Neural cell (in vitro differentiated cells): ENCODE results near the gene EXOC2. TPM values are rescaled to one million over a fixed set of nuclear protein-coding genes. Genes with fewer than 3 reads are reported as not detected.

Experiments
- H2AFZ ChIP-seq: fragments of 200-600, 300-800 bp; sonication (generic), shearing (Covaris generic); 2 replicates; pipeline ENCODE4 v1.6.0; 2014; ENCODE audit warnings: low read depth, mild to moderate bottlenecking, antibody characterized with exemption, low read length, moderate library complexity
- H3F3A ChIP-seq: fragments of 200-600 bp; shearing (Covaris generic); 2 replicates; pipeline ENCODE4 v1.6.1; 2016; ENCODE audit warnings: mild to moderate bottlenecking, moderate library complexity, mixed read lengths, antibody characterized with exemption, low read length; ENCODE audit not compliant: insufficient read depth, poor library complexity, severe bottlenecking
- H3K27ac ChIP-seq: fragments of 200-600, 300-800 bp; sonication (generic), shearing (Covaris generic); 2 replicates; pipeline ENCODE4 v1.5.1; 2014; ENCODE audit warnings: mild to moderate bottlenecking, low read length, moderate library complexity
- H3K27me3 ChIP-seq: fragments of 300-800, 200-600 bp; sonication (generic), shearing (Covaris generic); 2 replicates; pipeline ENCODE4 v1.6.0; 2014; ENCODE audit warnings: mild to moderate bottlenecking, low read depth, low read length, moderate library complexity; ENCODE audit not compliant: insufficient read depth
- H3K36me3 ChIP-seq: fragments of 300-800, 200-600 bp; sonication (generic), shearing (Covaris generic); 2 replicates; pipeline ENCODE4 v1.5.1; 2014; ENCODE audit warnings: mild to moderate bottlenecking, antibody characterized with exemption, low read length, moderate library complexity; ENCODE audit not compliant: insufficient read depth
- H3K4me2 ChIP-seq: fragments of 300-800, 200-600 bp; sonication (generic), shearing (Covaris generic); 2 replicates; pipeline ENCODE4 v1.6.0; 2014; ENCODE audit warnings: mild to moderate bottlenecking, low read length
- H3K4me3 ChIP-seq: fragments of 300-800, 200-600 bp; sonication (generic), shearing (Covaris generic); 2 replicates; pipeline ENCODE4 v1.5.1; 2014; ENCODE audit warnings: mild to moderate bottlenecking, low read length, moderate library complexity
- H3K79me2 ChIP-seq: fragments of 200-600 bp; shearing (Covaris generic); replicated peaks from 2 replicates; pipeline ENCODE4 v1.6.0; 2014; ENCODE audit warnings: mild to moderate bottlenecking, low read length, moderate library complexity; ENCODE audit not compliant: insufficient read depth
- H3K9ac ChIP-seq: fragments of 300-800, 200-600 bp; sonication (generic), shearing (Covaris generic); 2 replicates; pipeline ENCODE4 v1.6.1; 2016; ENCODE audit warnings: mild to moderate bottlenecking, low read length, mixed read lengths
- H3K9me2 ChIP-seq: fragments of 200-600 bp; shearing (Covaris generic); 2 replicates; pipeline ENCODE4 v1.6.1; 2016; ENCODE audit warnings: mild to moderate bottlenecking, low read length, mixed read lengths; ENCODE audit not compliant: insufficient read depth
- H3K9me3 ChIP-seq: fragments of 200-600, 300-800 bp; sonication (generic), shearing (Covaris generic); 2 replicates; pipeline ENCODE4 v1.6.1; 2016; ENCODE audit warnings: mild to moderate bottlenecking, mixed run types, low read length, moderate library complexity, mixed read lengths
- H4K20me1 ChIP-seq: fragments of 200-600 bp; shearing (Covaris generic); 2 replicates; pipeline ENCODE4 v1.6.1; 2016; ENCODE audit warnings: mild to moderate bottlenecking, mixed run types; ENCODE audit not compliant: insufficient read depth
- EP300 ChIP-seq: fragments of 450-650 bp; conservative IDR thresholded peaks from 2 replicates; pipeline ENCODE4 v1.6.1; 2014; ENCODE audit warnings: antibody characterized with exemption, mild to moderate bottlenecking, moderate library complexity; ENCODE audit not compliant: poor library complexity, severe bottlenecking
- EZH2 ChIP-seq: fragments of 200-600, 300-800 bp; shearing (Covaris generic), sonication (generic); IDR thresholded peaks from 2 replicates; pipeline ENCODE4 v1.6.1; 2014; ENCODE audit warnings: antibody characterized with exemption, low read length, borderline replicate concordance, mild to moderate bottlenecking; ENCODE audit not compliant: insufficient read depth, poor library complexity, severe bottlenecking
- MXI1 ChIP-seq: fragments of 450-650 bp; conservative IDR thresholded peaks from 2 replicates; pipeline ENCODE4 v1.6.1; 2014; ENCODE audit warnings: antibody characterized with exemption, mild to moderate bottlenecking; ENCODE audit not compliant: poor library complexity, severe bottlenecking
- POLR2AphosphoS5 ChIP-seq: IDR thresholded peaks from 2 replicates; pipeline ENCODE4 v1.6.1; 2012
- RAD21 ChIP-seq: fragments of 450-650 bp; conservative IDR thresholded peaks from 2 replicates; pipeline ENCODE4 v1.6.1; 2014; ENCODE audit warnings: antibody characterized with exemption, mild to moderate bottlenecking, moderate library complexity
- SMC3 ChIP-seq: fragments of 450-650 bp; conservative IDR thresholded peaks from 2 replicates; pipeline ENCODE4 v1.6.1; 2014; ENCODE audit warnings: antibody characterized with exemption, mild to moderate bottlenecking, moderate library complexity; ENCODE audit not compliant: poor library complexity
- TAF1 ChIP-seq: IDR thresholded peaks from 2 replicates; pipeline ENCODE4 v1.6.1; 2012; ENCODE audit warnings: low read depth
- polyA plus RNA-seq: library from polyadenylated mRNA; depleted of rRNA; stranded (reverse); fragments of >200 nt; gene quantifications from 2 replicates; pipeline ENCODE4 v1.2.3, GENCODE V29; 2014
- TF ChIP-seq, protein P1 (sequence below): fragments of 450-650 bp; IDR thresholded peaks from 2 replicates; pipeline ENCODE4 v1.5.1; 2014; ENCODE audit warnings: antibody characterized with exemption, mild to moderate bottlenecking, moderate library complexity; ENCODE audit not compliant: poor library complexity, severe bottlenecking
- TF ChIP-seq, protein P2 (sequence below): IDR thresholded peaks from 2 replicates; pipeline ENCODE4 v1.6.1; 2012; ENCODE audit warnings: borderline replicate concordance

Gene EXOC2
- polyA plus RNA-seq, 1 donor from 2014 or later = 38.6 TPM

DNA sequence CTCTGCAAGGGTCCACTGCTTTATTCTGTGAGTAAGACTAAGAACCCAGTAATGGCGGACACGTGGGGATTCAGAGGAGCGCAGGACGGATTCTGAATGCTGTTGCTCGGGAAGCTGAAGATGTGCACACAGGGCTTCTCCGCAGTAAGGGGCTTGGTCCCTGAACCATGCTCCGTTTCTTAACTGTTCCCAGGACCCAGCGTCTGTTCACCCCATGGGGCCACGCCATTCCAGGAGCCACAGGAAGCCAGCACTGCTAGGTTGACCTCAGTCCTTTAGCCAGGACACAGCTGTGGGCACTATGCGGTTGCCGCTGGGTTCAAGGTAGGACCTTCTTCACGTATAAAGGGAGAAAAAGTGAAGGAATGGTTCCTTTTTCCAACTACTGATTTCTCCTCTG, 241.6 kb downstream of the EXOC2 start:
- H3F3A ChIP-seq = no peaks in the 10 kb centered on the region
- TF ChIP-seq EP300 (no peak), RAD21 (no peak), MXI1 (no peak), SMC3 (no peak), EZH2 (no peak)
- TF ChIP-seq, protein P1, sequence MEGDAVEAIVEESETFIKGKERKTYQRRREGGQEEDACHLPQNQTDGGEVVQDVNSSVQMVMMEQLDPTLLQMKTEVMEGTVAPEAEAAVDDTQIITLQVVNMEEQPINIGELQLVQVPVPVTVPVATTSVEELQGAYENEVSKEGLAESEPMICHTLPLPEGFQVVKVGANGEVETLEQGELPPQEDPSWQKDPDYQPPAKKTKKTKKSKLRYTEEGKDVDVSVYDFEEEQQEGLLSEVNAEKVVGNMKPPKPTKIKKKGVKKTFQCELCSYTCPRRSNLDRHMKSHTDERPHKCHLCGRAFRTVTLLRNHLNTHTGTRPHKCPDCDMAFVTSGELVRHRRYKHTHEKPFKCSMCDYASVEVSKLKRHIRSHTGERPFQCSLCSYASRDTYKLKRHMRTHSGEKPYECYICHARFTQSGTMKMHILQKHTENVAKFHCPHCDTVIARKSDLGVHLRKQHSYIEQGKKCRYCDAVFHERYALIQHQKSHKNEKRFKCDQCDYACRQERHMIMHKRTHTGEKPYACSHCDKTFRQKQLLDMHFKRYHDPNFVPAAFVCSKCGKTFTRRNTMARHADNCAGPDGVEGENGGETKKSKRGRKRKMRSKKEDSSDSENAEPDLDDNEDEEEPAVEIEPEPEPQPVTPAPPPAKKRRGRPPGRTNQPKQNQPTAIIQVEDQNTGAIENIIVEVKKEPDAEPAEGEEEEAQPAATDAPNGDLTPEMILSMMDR = no peak

DNA sequence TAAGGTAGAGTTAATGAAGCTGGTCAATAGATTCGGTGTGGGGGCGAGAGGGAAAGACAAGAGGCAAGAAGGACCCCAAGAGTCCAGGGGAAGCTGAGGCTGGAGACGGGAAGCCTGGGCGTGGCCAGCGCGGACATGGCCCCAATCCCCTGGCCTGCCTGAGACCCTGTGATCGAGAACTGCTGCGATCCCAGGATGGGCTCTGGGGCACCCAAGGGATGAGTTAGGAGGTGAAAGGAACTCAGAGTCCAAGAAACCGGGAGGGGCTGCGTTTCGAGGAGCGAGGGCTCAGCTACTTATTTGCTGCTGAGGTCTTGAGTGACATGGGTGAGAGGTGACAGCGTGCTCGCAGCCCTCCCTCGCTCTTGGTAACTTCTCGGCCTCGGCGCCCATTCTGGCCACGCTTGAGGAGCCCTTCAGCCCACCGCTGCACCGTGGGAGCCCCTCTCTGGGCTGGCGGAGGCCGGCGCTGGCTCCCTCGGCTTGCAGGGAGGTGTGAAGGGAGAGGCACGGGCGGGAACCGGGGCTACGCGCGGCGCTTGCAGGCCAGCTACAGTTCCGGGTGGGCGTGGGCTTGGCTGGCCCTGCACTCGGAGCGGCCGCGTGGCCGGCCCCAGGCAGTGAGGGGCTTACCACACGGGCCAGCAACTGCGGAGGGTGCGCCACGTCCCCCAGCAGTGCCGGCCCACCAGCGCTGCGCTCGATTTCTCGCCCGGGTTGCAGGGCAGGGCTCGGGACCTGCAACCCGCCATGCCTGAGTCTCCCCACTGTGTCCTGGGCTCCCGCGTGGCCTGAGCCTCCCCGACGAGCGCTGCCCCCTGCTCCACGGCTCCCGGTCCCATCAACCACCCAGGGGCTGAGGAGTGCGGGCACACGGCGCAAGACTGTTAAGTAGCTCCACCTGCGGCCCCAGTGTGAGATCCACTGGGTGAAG, 243.2 kb downstream of the EXOC2 start:
- Histone ChIP-seq H2AFZ (no peak overlapping the region), H4K20me1 (no peaks in the 10 kb centered on the region), H3K9me3 (no peaks in the 10 kb centered on the region)

More for the DNA sequence above, 241.6 kb downstream of the EXOC2 start:
- Histone ChIP-seq H3K36me3 (no peaks in the 10 kb centered on the region), H3K4me3 (no peak overlapping the region), H2AFZ (no peak overlapping the region), H3K9ac (no peak overlapping the region), H3K4me2 (no peak overlapping the region), H3K79me2 (no peaks in the 10 kb centered on the region), H3K27ac (no peak overlapping the region), H3K9me2 (no peaks in the 10 kb centered on the region), H3K27me3 (no peaks in the 10 kb centered on the region), H4K20me1 (no peaks in the 10 kb centered on the region), H3K9me3 (no peaks in the 10 kb centered on the region)

More for the DNA sequence above, 243.2 kb downstream of the EXOC2 start:
- H3K27ac ChIP-seq = no peak overlapping the region
- H3K4me3 ChIP-seq = no peak overlapping the region
- H3K27me3 ChIP-seq = no peaks in the 10 kb centered on the region
- H3K9me2 ChIP-seq = no peaks in the 10 kb centered on the region
- no peak for TF ChIP-seq TAF1
- no peak for TF ChIP-seq EZH2
- TF ChIP-seq RAD21 = no peak
- TF ChIP-seq EP300 = no peak
- TF ChIP-seq, protein P1 = no peak
- TF ChIP-seq, protein P2, sequence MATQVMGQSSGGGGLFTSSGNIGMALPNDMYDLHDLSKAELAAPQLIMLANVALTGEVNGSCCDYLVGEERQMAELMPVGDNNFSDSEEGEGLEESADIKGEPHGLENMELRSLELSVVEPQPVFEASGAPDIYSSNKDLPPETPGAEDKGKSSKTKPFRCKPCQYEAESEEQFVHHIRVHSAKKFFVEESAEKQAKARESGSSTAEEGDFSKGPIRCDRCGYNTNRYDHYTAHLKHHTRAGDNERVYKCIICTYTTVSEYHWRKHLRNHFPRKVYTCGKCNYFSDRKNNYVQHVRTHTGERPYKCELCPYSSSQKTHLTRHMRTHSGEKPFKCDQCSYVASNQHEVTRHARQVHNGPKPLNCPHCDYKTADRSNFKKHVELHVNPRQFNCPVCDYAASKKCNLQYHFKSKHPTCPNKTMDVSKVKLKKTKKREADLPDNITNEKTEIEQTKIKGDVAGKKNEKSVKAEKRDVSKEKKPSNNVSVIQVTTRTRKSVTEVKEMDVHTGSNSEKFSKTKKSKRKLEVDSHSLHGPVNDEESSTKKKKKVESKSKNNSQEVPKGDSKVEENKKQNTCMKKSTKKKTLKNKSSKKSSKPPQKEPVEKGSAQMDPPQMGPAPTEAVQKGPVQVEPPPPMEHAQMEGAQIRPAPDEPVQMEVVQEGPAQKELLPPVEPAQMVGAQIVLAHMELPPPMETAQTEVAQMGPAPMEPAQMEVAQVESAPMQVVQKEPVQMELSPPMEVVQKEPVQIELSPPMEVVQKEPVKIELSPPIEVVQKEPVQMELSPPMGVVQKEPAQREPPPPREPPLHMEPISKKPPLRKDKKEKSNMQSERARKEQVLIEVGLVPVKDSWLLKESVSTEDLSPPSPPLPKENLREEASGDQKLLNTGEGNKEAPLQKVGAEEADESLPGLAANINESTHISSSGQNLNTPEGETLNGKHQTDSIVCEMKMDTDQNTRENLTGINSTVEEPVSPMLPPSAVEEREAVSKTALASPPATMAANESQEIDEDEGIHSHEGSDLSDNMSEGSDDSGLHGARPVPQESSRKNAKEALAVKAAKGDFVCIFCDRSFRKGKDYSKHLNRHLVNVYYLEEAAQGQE = no peak
- no peak for TF ChIP-seq SMC3
- no peak for TF ChIP-seq POLR2AphosphoS5
- no peak for TF ChIP-seq MXI1
- H3K4me2 ChIP-seq = no peak overlapping the region
- no peaks in the 10 kb centered on the region for H3K79me2 ChIP-seq
- H3K36me3 ChIP-seq = no peaks in the 10 kb centered on the region
- no peaks in the 10 kb centered on the region for H3F3A ChIP-seq
- no peak overlapping the region for H3K9ac ChIP-seq
